NB4 (cell line): Measurements from ENCODE around the gene ATP5ME.

Experiments used
- DNase-seq: peaks from one replicate; pipeline ENCODE4 v3.0.0; 2010; ENCODE audit warnings: low read depth
- H3K4me3 ChIP-seq: one replicate; pipeline ENCODE4 v1.5.1; 2011; ENCODE audit warnings: mild to moderate bottlenecking, low read depth, low read length, moderate library complexity
- CTCF ChIP-seq: IDR thresholded peaks from one replicate; pipeline ENCODE4 v1.5.1; 2012; ENCODE audit warnings: low read depth, low read length
- MAX ChIP-seq: IDR thresholded peaks from 2 replicates; pipeline ENCODE4 v1.6.1; 2011; ENCODE audit warnings: low read depth, low read length
- MYC ChIP-seq: IDR thresholded peaks from 2 replicates; pipeline ENCODE4 v1.6.1; 2011; ENCODE audit warnings: low read depth, low read length
- POLR2A ChIP-seq: IDR thresholded peaks from 2 replicates; pipeline ENCODE4 v1.6.1; 2011; ENCODE audit warnings: mild to moderate bottlenecking; ENCODE audit not compliant: insufficient read length; ENCODE audit errors: extremely low read depth

ATP5ME gene

GRCh38 chr4:659851-660250, 14.2 kb downstream of the ATP5ME start:
- TF ChIP-seq MYC (no peak), MAX (no peak), POLR2A (no peak), CTCF (no peak)
- no peak overlapping the region for H3K4me3 ChIP-seq
- no peak for DNase-seq

- DNase-seq, result no peak
- TF ChIP-seq MYC (no peak), CTCF (no peak), POLR2A (no peak), MAX (peak; percentile 39; the same call in 1 of the 2 replicates)
- no peak overlapping the region for H3K4me3 ChIP-seq
These were observed 15.1 kb downstream of the ATP5ME start for GRCh38 chr4:658681-659667.

GRCh38 chr4:657834-658667, 16.0 kb downstream of the ATP5ME start:
- TF ChIP-seq MAX, result no peak
- no peak for TF ChIP-seq POLR2A
- TF ChIP-seq CTCF, result no peak
- TF ChIP-seq MYC, result no peak
- no peak overlapping the region for H3K4me3 ChIP-seq
- DNase-seq, result no peak

GRCh38 chr4:657338-657833, 16.7 kb downstream of the ATP5ME start:
- DNase-seq, result no peak
- TF ChIP-seq MAX (no peak), MYC (no peak), CTCF (no peak), POLR2A (no peak)
- H3K4me3 ChIP-seq, result no peak overlapping the region

GRCh38 chr4:656436-657337, 17.4 kb downstream of the ATP5ME start:
- no peak overlapping the region for H3K4me3 ChIP-seq
- DNase-seq, result no peak
- TF ChIP-seq CTCF (no peak), POLR2A (no peak), MYC (no peak), MAX (no peak)
